ENCODE results near the gene COL23A1.

COL23A1 gene

DNA sequence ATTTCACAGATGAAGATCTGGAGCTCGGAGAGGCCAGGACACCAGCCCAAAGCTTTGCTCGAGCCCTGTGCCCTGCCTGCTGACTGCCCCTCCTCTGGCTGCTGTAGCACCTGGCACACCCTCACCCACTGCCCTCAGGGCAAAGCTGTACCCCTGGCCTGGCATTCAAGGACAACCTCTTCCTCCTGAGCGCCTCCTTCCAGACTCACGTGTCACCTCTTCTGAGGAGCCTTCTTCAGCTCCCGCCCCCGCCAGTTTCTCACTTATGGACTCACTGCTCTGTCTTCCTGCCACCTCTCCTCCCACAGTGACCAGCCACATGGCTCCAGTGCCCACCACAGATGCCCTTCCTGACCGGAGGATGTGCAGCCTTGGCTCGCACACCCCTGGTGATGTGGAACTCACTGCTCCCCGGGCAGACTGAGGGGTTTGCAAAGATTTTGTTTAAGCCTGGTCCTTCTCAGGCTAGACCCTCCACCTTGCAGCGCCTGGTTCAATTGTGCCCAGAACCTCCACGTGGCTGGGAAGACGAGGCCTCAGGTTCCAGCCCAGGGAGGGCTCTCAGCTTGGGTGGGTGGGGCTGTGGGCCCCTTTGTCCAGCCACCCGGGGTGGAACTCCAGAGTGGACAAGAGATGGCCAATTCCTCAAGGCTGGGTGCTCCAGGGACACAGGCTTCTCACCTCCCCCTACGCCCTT lies 311.0 kb downstream of the COL23A1 start:
- Histone ChIP-seq H3K4me3 (no peak overlapping the region), H3K9me3 (ENCODE audit: low read depth, low read length) (no peaks in the 10 kb centered on the region), H3K36me3 (ENCODE audit: insufficient read depth, low read length) (no peaks in the 10 kb centered on the region), H3K9ac (ENCODE audit: insufficient read length) (no peak overlapping the region), H3K27ac (no peak overlapping the region)
- no peak for DNase-seq (ENCODE audit: low read depth, low spot score)
- TF ChIP-seq FOXP2 (optimal IDR thresholded peaks at IDR 0.05; ENCODE audit: control extremely low read depth, extremely low read length, insufficient read depth) (no peak), EZH2 (IDR thresholded peaks at IDR 0.05) (no peak), POLR2AphosphoS5 (IDR thresholded peaks at IDR 0.05; ENCODE audit: borderline replicate concordance, low read depth, low read length) (no peak)

DNA sequence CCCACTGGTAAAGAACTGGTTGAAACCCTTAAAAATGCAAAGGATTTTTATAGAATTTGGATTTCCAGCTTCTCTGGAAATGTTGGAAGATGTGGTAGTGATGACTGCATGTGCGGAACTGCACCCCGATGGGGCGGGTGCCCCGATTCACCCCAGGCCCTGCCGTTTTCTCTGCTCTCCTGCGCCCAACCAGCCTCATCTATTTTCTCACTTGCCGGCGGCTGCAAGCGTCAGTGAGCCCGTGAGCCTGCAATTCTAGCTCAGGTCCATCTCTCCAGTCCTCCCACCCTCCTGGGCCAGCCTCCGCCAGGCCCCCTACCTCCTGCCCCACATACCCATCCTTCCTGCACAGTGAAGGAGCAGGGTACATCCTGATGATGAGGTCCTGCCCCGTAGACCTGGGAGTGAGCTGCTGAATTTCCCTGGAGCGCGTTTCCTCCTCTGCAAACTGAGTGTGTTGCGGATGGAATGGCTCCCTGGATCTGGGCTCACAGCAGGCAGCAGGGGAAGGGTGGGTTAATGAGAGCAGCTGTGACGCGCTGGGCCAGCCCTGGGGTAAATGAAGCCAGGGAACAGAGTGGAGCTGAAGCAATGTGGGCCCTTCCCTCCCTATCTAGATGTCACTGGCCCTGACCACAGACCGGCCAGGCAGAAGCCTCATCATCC lies 311.7 kb downstream of the COL23A1 start:
- no peak overlapping the region for H3K27ac ChIP-seq
- no peak for TF ChIP-seq EZH2 (IDR thresholded peaks at IDR 0.05)
- TF ChIP-seq FOXP2 (optimal IDR thresholded peaks at IDR 0.05; ENCODE audit: control extremely low read depth, extremely low read length, insufficient read depth) = no peak
- no peak for TF ChIP-seq POLR2AphosphoS5 (IDR thresholded peaks at IDR 0.05; ENCODE audit: borderline replicate concordance, low read depth, low read length)
- no peaks in the 10 kb centered on the region for H3K36me3 ChIP-seq (ENCODE audit: insufficient read depth, low read length)
- no peak overlapping the region for H3K4me3 ChIP-seq
- H3K9me3 ChIP-seq (ENCODE audit: low read depth, low read length) = no peaks in the 10 kb centered on the region
- DNase-seq (ENCODE audit: low read depth, low spot score) = no peak
- no peak overlapping the region for H3K9ac ChIP-seq (ENCODE audit: insufficient read length)

DNA sequence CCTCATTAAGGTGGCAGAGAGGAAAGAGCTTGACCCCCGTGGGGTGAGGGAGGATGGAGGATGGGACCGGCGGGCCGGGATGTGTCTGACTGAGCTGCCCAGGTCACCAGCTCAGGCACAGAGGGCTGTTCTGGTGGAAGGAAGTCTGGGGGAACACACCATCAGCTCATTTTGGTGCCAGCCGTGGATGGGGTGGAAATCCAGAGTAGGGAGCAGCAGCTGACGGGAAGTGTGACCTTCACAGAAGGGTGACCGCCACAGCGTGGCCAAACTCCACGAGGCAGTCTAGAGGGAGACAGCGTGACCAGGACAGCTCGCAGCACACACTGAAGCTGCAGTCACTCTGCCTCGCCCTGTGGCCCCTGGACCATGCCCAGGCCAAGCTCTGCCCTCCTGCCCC lies 312.3 kb downstream of the COL23A1 start:
- no peaks in the 10 kb centered on the region for H3K36me3 ChIP-seq (ENCODE audit: insufficient read depth, low read length)
- no peak for DNase-seq (ENCODE audit: low read depth, low spot score)
- no peaks in the 10 kb centered on the region for H3K9me3 ChIP-seq (ENCODE audit: low read depth, low read length)
- TF ChIP-seq POLR2AphosphoS5 (IDR thresholded peaks at IDR 0.05; ENCODE audit: borderline replicate concordance, low read depth, low read length) (no peak), EZH2 (IDR thresholded peaks at IDR 0.05) (no peak), FOXP2 (optimal IDR thresholded peaks at IDR 0.05; ENCODE audit: control extremely low read depth, extremely low read length, insufficient read depth) (no peak)
- no peak overlapping the region for H3K4me3 ChIP-seq
- H3K27ac ChIP-seq = no peak overlapping the region
- H3K9ac ChIP-seq (ENCODE audit: insufficient read length) = no peak overlapping the region

DNA sequence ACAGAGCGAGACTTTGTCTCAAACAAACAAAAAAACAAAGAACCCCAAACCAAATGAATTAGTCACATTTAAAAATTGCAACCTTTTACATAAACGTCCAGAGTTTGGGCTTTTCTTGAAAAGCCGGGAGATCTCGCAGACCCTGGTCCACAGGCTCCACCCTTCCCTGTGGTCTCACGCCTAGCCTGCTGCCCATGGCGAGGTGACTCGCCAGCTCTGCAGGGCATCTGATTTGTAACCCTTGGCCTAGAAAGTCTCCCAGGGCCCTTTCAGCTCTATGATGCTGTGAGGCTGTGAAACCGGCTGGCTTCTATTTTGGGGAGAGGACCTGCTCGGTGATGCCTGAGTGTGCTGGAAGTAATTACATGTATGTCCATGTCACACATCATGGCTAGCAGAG lies 312.8 kb downstream of the COL23A1 start:
- DNase-seq (ENCODE audit: low read depth, low spot score) = no peak
- no peaks in the 10 kb centered on the region for H3K9me3 ChIP-seq (ENCODE audit: low read depth, low read length)
- H3K4me3 ChIP-seq = no peak overlapping the region
- H3K36me3 ChIP-seq (ENCODE audit: insufficient read depth, low read length) = no peaks in the 10 kb centered on the region
- H3K27ac ChIP-seq = no peak overlapping the region
- H3K9ac ChIP-seq (ENCODE audit: insufficient read length) = no peak overlapping the region
- TF ChIP-seq FOXP2 (optimal IDR thresholded peaks at IDR 0.05; ENCODE audit: control extremely low read depth, extremely low read length, insufficient read depth) = no peak
- no peak for TF ChIP-seq POLR2AphosphoS5 (IDR thresholded peaks at IDR 0.05; ENCODE audit: borderline replicate concordance, low read depth, low read length)
- TF ChIP-seq EZH2 (IDR thresholded peaks at IDR 0.05) = no peak

DNA sequence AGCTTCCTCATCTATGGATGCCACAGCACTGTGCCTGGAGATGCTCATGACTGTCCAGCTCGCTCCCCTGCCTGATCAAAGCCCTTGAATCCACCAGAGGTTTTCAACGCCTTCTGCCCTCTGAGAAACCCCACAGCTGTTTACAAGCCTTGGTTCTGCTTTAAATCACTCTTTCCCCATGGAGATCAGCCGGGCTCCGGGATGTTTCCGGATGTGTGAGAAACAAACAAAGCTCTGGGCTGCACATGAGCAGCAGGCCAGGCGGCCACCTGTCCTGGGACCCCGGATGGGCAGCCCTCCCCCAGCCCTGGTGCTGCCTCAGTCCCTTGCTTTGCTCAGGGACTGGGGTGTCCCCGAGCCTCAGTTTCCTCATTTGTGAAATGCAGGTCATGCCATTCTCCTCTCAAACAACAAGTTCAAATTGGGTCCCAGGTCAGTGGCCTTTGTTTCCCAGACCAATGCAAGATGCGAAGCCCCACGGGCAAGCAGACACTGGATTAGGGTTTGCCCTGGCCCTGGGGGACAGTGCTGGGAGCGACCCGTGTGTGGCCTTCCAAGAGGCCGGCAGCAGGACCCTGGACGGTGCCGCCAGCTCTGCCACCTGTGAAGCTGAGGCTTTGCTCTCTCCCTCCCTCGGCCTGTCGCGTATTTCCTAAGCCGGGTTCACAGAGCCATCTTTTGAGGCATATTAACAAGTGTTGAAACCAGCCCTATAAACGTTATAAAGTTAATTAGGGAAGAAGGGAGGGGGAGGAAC lies 315.2 kb downstream of the COL23A1 start:
- no peak for DNase-seq (ENCODE audit: low read depth, low spot score)
- H3K36me3 ChIP-seq (ENCODE audit: insufficient read depth, low read length) = no peaks in the 10 kb centered on the region
- no peak overlapping the region for H3K27ac ChIP-seq
- H3K9ac ChIP-seq (ENCODE audit: insufficient read length) = no peak overlapping the region
- H3K9me3 ChIP-seq (ENCODE audit: low read depth, low read length) = no peaks in the 10 kb centered on the region
- TF ChIP-seq EZH2 (IDR thresholded peaks at IDR 0.05) (no peak), FOXP2 (optimal IDR thresholded peaks at IDR 0.05; ENCODE audit: control extremely low read depth, extremely low read length, insufficient read depth) (no peak)
- H3K4me3 ChIP-seq = no peak overlapping the region

DNA sequence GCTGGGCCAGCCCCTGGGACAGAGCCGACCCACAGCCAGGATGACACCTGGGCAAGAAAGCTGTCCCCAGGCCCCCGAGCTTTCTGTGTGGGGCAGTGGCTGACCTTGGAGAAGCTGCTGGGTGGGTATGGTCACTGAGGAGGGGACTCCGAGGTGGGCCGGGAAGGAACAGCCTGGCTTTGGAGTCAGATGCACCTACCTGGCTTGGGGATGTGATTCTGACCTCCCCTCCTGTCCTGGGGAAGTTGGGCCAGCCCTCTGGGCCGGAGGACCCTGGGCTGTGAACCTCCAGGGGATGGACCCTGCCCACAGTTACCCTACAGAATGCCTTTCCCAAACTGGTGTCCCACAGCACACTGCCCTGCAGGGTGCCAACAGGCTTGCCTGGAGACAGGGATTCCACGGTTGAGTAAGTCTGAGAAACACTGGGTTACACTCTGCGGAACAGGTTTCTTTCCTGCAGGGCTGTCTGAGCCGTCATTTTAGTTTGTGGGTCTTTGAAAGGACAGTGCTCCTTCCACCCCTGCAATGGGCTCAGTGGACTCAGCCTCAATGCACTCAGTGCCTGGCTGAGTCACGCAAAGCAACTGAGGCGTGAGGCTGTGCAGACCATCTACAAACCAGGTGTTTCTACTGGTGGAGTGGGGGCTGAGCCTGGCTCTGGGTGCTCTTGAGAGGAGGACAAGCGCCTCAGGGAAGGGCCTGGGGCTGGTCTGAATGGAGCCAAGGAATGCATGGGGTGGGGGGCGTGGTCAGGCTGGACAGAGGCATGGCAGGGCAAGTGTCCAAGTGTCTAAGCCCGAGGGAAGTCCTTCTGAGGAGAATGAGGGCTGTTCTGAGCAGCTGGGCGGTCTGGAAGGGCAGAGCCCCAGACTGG lies 316.3 kb downstream of the COL23A1 start:
- no peaks in the 10 kb centered on the region for H3K36me3 ChIP-seq (ENCODE audit: insufficient read depth, low read length)
- H3K9me3 ChIP-seq (ENCODE audit: low read depth, low read length) = no peaks in the 10 kb centered on the region
- H3K9ac ChIP-seq (ENCODE audit: insufficient read length) = no peak overlapping the region
- H3K27ac ChIP-seq = no peak overlapping the region
- no peak overlapping the region for H3K4me3 ChIP-seq
- DNase-seq (ENCODE audit: low read depth, low spot score) = no peak
- TF ChIP-seq FOXP2 (optimal IDR thresholded peaks at IDR 0.05; ENCODE audit: control extremely low read depth, extremely low read length, insufficient read depth) = no peak
- no peak for TF ChIP-seq POLR2AphosphoS5 (IDR thresholded peaks at IDR 0.05; ENCODE audit: borderline replicate concordance, low read depth, low read length)
- no peak for TF ChIP-seq EZH2 (IDR thresholded peaks at IDR 0.05)

DNA sequence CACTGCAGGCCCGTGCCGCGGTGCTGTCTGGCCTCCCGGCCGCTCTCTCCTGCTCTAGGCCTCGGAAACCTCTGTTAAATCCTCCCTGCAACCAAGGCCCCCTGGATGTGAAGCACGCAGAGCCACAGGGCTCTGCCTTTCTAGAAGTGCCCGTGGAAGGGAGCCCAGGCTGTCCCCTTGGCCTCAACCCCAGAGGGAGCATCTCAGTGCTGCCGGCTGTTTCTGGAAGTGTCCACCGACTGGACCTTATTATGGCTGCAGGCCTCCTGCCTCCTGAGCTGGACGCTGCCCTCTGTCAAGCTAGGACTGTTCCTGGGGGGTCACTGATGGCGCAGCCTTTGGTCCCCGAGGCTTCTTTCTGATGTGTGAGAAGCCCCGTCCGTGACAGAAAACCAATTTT lies 317.2 kb downstream of the COL23A1 start:
- DNase-seq (ENCODE audit: low read depth, low spot score) = no peak
- Histone ChIP-seq H3K9me3 (ENCODE audit: low read depth, low read length) (no peaks in the 10 kb centered on the region), H3K4me3 (no peak overlapping the region)

DNA sequence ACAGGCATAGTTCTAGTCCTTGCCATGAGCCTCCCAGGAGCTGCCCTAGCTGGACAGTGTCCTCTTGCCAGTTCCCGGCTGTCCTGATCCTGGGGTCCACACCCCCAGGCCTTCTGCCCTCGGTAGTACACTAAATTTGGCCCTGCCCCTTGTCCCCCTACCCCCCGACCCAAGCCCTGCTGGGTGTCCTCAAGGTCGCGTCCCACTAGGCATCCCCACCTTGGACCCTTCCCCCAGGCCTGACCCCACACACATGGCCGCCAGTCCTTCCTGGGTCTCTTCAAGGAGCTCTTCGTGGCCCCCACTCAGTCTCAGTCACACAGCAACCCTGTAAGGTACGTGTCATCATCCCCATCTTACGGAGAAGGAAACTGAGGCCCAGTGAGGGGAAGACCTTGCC lies 317.6 kb downstream of the COL23A1 start:
- H3K4me3 ChIP-seq = no peak overlapping the region
- TF ChIP-seq EZH2 (IDR thresholded peaks at IDR 0.05) (no peak), FOXP2 (optimal IDR thresholded peaks at IDR 0.05; ENCODE audit: control extremely low read depth, extremely low read length, insufficient read depth) (no peak), POLR2AphosphoS5 (IDR thresholded peaks at IDR 0.05; ENCODE audit: borderline replicate concordance, low read depth, low read length) (no peak)
- H3K27ac ChIP-seq = no peak overlapping the region
- H3K9ac ChIP-seq (ENCODE audit: insufficient read length) = no peak overlapping the region
- H3K9me3 ChIP-seq (ENCODE audit: low read depth, low read length) = no peaks in the 10 kb centered on the region
- DNase-seq (ENCODE audit: low read depth, low spot score) = no peak
- H3K36me3 ChIP-seq (ENCODE audit: insufficient read depth, low read length) = no peaks in the 10 kb centered on the region

More for the DNA sequence above, 317.2 kb downstream of the COL23A1 start:
- Histone ChIP-seq H3K27ac (no peak overlapping the region), H3K36me3 (ENCODE audit: insufficient read depth, low read length) (no peaks in the 10 kb centered on the region), H3K9ac (ENCODE audit: insufficient read length) (no peak overlapping the region)
- TF ChIP-seq EZH2 (IDR thresholded peaks at IDR 0.05) (no peak), FOXP2 (optimal IDR thresholded peaks at IDR 0.05; ENCODE audit: control extremely low read depth, extremely low read length, insufficient read depth) (no peak)

All from SK-N-MC (cell line).